K562 (cell line): ENCODE measurements around the gene AGMO. TPM values are rescaled to one million over a fixed set of nuclear protein-coding genes. Genes with fewer than 3 reads are reported as not detected.

ENCODE experiments used
- ATAC-seq: fragments of 200-7000 bp; cut with Tn5 transposase; 3 replicates; pipeline ENCODE4 v1.9.1; 2020; ENCODE audit warnings: moderate library complexity
- BruUV-seq: library from RNA; stranded (reverse); fragments of 400-500 nt; replicated peaks from 2 replicates; lab custom pipeline; 2021; lab: Mats Ljungman, UMichigan
- CTCF ChIA-PET: fragments of 300-600 bp; formaldehyde crosslinking; extraction: SDS; loops from one replicate; lab custom pipeline; 2021; ENCODE audit warnings: low intra/inter-chr PET ratio; lab: Yijun Ruan, JAX
- POLR2A ChIA-PET: fragments of 300-600, 350-650 bp; sonication (Branson Sonifier 250); formaldehyde crosslinking; extraction: SDS; loops from one replicate; lab custom pipeline; 2021; ENCODE audit warnings: antibody characterized with exemption, inconsistent platforms; lab: Yijun Ruan, JAX
- DNase-seq, 4 experiments: peaks; one replicate each; pipeline versions ENCODE4 v3.0.0 to v3.0.0-alpha.2; 2011 to 2018; ENCODE audit warnings: low spot score in 3 of 4, mixed read lengths in 3 of 4; ENCODE audit errors: extremely low read depth in 1 of 4
- FAIRE-seq: peaks from 2 replicates; lab custom pipeline; 2011; peaks lifted over from hg19 to GRCh38; lab: Jason Lieb, UNC
- H2AFZ ChIP-seq: 2 replicates; pipeline ENCODE4 v1.6.0; 2011; ENCODE audit warnings: low read depth, low read length, control low read depth, inconsistent platforms
- H3K27ac ChIP-seq: fragments of 200-600 bp; 3 replicates; pipeline ENCODE4 v1.8.0; 2011; ENCODE audit warnings: low read depth, mild to moderate bottlenecking, control low read depth, inconsistent platforms, low read length, moderate library complexity, mixed read lengths; ENCODE audit errors: extremely low read depth
- H3K27me3 ChIP-seq, 2 experiments: fragments of 300-600 bp in 1 of 2; 2 replicates in 1 of 2; 3 replicates in 1 of 2; pipeline versions ENCODE4 v1.6.0 to v1.8.0; 2011; ENCODE audit warnings: inconsistent platforms in 2 of 2, low read length in 2 of 2, mild to moderate bottlenecking in 1 of 2, mixed read lengths in 1 of 2, moderate library complexity in 1 of 2; ENCODE audit not compliant: control insufficient read depth in 2 of 2, insufficient read depth in 2 of 2
- H3K36me3 ChIP-seq: fragments of 300-600 bp; 3 replicates; pipeline ENCODE4 v1.8.0; 2011; ENCODE audit warnings: mild to moderate bottlenecking, low read length, inconsistent platforms; ENCODE audit not compliant: control insufficient read depth, insufficient read depth
- H3K4me1 ChIP-seq, 2 experiments: fragments of 200-600 bp in 1 of 2; replicated peaks in 1 of 2; 2 replicates in 1 of 2; 3 replicates in 1 of 2; pipeline versions ENCODE4 v1.5.1 to v1.8.0; 2011; ENCODE audit warnings: inconsistent platforms in 2 of 2, low read length in 2 of 2, mild to moderate bottlenecking in 1 of 2, mixed read lengths in 1 of 2, moderate library complexity in 1 of 2; ENCODE audit not compliant: control insufficient read depth in 2 of 2, insufficient read depth in 2 of 2
- H3K4me2 ChIP-seq: 2 replicates; pipeline ENCODE4 v1.6.1; 2011; ENCODE audit warnings: low read length, control low read depth, inconsistent platforms, mixed read lengths; ENCODE audit not compliant: insufficient read depth
- H3K4me3 ChIP-seq: fragments of 200-600 bp; sonication (generic), shearing (Covaris generic); 2 replicates; pipeline ENCODE4 v1.5.1; 2016; ENCODE audit warnings: control low read depth, inconsistent platforms
- H3K79me2 ChIP-seq: fragments of 200-600 bp; 3 replicates; pipeline ENCODE4 v1.8.0; 2011; ENCODE audit warnings: low read length, inconsistent platforms; ENCODE audit not compliant: control insufficient read depth, insufficient read depth
- H3K9ac ChIP-seq, 2 experiments: 2 replicates each; pipeline versions ENCODE4 v1.6.0 to v1.6.1; 2011; ENCODE audit warnings: low read depth in 2 of 2, low read length in 2 of 2, control low read depth in 1 of 2, inconsistent platforms in 1 of 2, mild to moderate bottlenecking in 1 of 2, mixed read lengths in 1 of 2; ENCODE audit not compliant: insufficient read depth in 1 of 2
- H3K9me1 ChIP-seq: one replicate; pipeline ENCODE4 v1.6.0; 2011; ENCODE audit warnings: inconsistent platforms, mild to moderate bottlenecking, low read length, moderate library complexity; ENCODE audit not compliant: control insufficient read depth, insufficient read depth
- H3K9me3 ChIP-seq: replicated peaks from 2 replicates; pipeline ENCODE4 v1.5.1; 2011; ENCODE audit warnings: low read depth, low read length, inconsistent platforms; ENCODE audit not compliant: control insufficient read depth, insufficient read depth
- H4K20me1 ChIP-seq: replicated peaks from 2 replicates; pipeline ENCODE4 v1.6.1; 2011; ENCODE audit warnings: low read length, inconsistent platforms, mixed read lengths; ENCODE audit not compliant: control insufficient read depth, insufficient read depth
- FOXJ2 ChIP-seq: fragments of 200-800 bp; sonication (Bioruptor generic); IDR thresholded peaks from 2 replicates; pipeline ENCODE4 v1.6.1; 2016; ENCODE audit warnings: missing genetic modification characterization, missing compliant biosample characterization
- HDAC6 ChIP-seq: IDR thresholded peaks from 2 replicates; pipeline ENCODE4 v1.6.1; 2012; ENCODE audit warnings: low read depth, mild to moderate bottlenecking, control low read depth, inconsistent platforms, low read length, moderate library complexity
- NCOR1 ChIP-seq: fragments of 450-650 bp; IDR thresholded peaks from 2 replicates; pipeline ENCODE4 v1.6.1; 2016; ENCODE audit warnings: mild to moderate bottlenecking, moderate library complexity
- PHB2 ChIP-seq: fragments of 450-650 bp; IDR thresholded peaks from 2 replicates; pipeline ENCODE4 v1.6.1; 2017; ENCODE audit warnings: low read depth
- RB1 ChIP-seq: fragments of 450-650 bp; IDR thresholded peaks from 2 replicates; pipeline ENCODE4 v1.6.1; 2017; ENCODE audit warnings: low read depth, mild to moderate bottlenecking
- SLC30A9 ChIP-seq: fragments of 250-450 bp; sonication (Bioruptor Pico); IDR thresholded peaks from 2 replicates; pipeline ENCODE4 v1.8.0; 2022; ENCODE audit warnings: mild to moderate bottlenecking, moderate library complexity
- YBX1 ChIP-seq: fragments of 450-650 bp; IDR thresholded peaks from 2 replicates; pipeline ENCODE4 v1.7.1; 2016; ENCODE audit warnings: mild to moderate bottlenecking
- ZNF324 ChIP-seq: fragments of 250-450 bp; sonication (Bioruptor Pico); IDR thresholded peaks from 2 replicates; pipeline ENCODE4 v1.4.0; 2020; ENCODE audit warnings: mild to moderate bottlenecking
- ZNF785 ChIP-seq: fragments of 250-450 bp; sonication (Bioruptor Pico); IDR thresholded peaks from 2 replicates; pipeline ENCODE4 v1.4.0; 2020; ENCODE audit warnings: mild to moderate bottlenecking
- WGBS: fragments of 100-300 bp; shearing (Covaris generic); methylation state at CpG from one replicate; pipeline ENCODE4 v1.1.6; 2016; ENCODE audit warnings: low coverage, mixed read lengths; ENCODE audit not compliant: insufficient coverage; ENCODE audit errors: missing lambda C conversion rate; 5-methylcytosine and 5-hydroxymethylcytosine counted together
- in situ Hi-C: fragments of 300-500 bp; cut with MboI; formaldehyde crosslinking; loops from 4 replicates; pipeline ENCODE4 v1.15.0; 2018; ENCODE audit warnings: inconsistent platforms, mixed read lengths
- intact Hi-C: fragments of 100-400 bp; cut with micrococcal nuclease; formaldehyde crosslinking; loops from 2 replicates; pipeline ENCODE4 v1.14.2; 2022
- polyA plus RNA-seq, 8 experiments: library from polyadenylated mRNA; depleted of rRNA in 4 of 8; stranded (reverse) in 5 of 8; unstranded in 3 of 8; fragments of >200 nt; fragmentation: Nextera tagmentation in 2 of 8; fragmentation: Illumina TruSeq in 1 of 8; extraction: Ambion mirVana in 2 of 8; extraction: Trizol in 1 of 8; gene quantifications; 2 replicates each; pipeline versions ENCODE4 v1.2.1 to v1.2.3, GENCODE V29; 2011 to 2014; ENCODE audit warnings: inconsistent platforms in 1 of 8, missing spikeins in 1 of 8
- total RNA-seq, 7 experiments: library from RNA; depleted of rRNA in 6 of 7; stranded (reverse); fragments of >200 nt in 6 of 7; fragmentation: Illumina TruSeq in 2 of 7; extraction: Trizol in 2 of 7; gene quantifications; 2 replicates each; pipeline versions ENCODE4 v1.2.1 to v1.2.3, GENCODE V29; 2011 to 2021; ENCODE audit warnings: low replicate concordance in 1 of 7
- TF ChIP-seq, protein P1 (sequence below): sonication (generic); formaldehyde crosslinking; IDR thresholded peaks from 2 replicates; pipeline ENCODE4 v1.8.0; 2022; ENCODE audit warnings: mild to moderate bottlenecking, missing genetic modification reagents
- TF ChIP-seq, protein P2 (sequence below): IDR thresholded peaks from 2 replicates; pipeline ENCODE4 v1.6.1; 2011; ENCODE audit warnings: borderline replicate concordance, low read depth, mild to moderate bottlenecking, moderate library complexity, low read length; ENCODE audit not compliant: insufficient read depth, poor library complexity, severe bottlenecking
- TF ChIP-seq, protein P3 (sequence below): sonication (generic); formaldehyde crosslinking; IDR thresholded peaks from 2 replicates; pipeline ENCODE4 v1.8.1; 2023; ENCODE audit warnings: missing genetic modification reagents, mild to moderate bottlenecking, borderline replicate concordance

AGMO gene
- total and polyA plus RNA-seq, 9 of the 15 experiments (the other 6 are each of a cell fraction or from before 2014, with no cell fraction given) = 0.30 to 1.4 (median 0.69) TPM; not detected in 1

DNA sequence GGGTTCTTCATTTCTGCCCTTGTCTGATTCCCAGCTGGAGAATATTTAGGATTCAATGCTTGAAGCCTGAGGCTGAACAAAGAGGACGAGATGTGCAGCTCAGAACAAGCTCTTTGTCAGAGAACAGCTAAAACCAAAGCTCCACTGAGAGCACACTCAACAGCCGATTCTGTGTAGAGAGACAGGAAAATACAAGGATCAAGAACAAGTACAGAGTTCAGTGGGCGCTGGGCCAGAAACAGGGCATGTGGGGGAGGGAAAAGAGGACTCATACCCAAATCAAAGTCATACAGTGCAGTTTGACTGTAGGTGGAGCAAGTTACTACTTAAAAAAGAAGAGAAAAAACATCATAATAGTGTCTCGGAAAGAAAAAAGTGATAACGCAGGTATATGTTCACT is at the start of gene AGMO (continued):
- TF ChIP-seq HDAC6 = no peak

DNA sequence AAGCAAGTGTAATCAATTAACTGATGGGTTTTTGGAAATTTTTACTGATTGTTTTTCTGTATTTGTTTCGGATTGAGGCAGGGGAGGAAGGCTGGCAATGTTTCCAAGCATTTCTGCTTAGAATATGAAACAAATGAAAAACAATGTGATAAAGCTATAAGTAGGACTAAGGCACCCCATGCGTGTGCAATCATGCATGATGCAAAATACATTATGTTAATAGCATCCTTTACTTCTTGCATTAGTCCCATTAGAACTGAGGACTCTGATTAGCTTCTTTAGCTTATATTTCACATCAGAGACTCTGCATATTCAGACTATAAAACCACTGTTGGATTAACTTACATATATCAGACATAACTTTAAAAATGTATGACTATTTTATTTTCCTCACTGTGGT is 48.7 kb upstream of the AGMO start:
- H3K9me1 ChIP-seq = no peaks in the 10 kb centered on the region
- H3K79me2 ChIP-seq = no peaks in the 10 kb centered on the region
- 3% methylated on average over 2 of the region's 2 CpGs for WGBS
- H2AFZ ChIP-seq = no peak overlapping the region
- BruUV-seq = no TSS peak
- FAIRE-seq (no peak), DNase-seq (no peak), ATAC-seq (no peak)
- H3K27me3 ChIP-seq = no peaks in the 10 kb centered on the region
- intact Hi-C loops (no loop called here), in situ Hi-C loops (no loop called here)
- H3K27ac ChIP-seq = no peak overlapping the region
- no peaks in the 10 kb centered on the region; the same call in 1 of the 2 replicates for H3K9me3 ChIP-seq
- no peak overlapping the region for H3K9ac ChIP-seq
- H3K4me3 ChIP-seq = no peak overlapping the region
- H3K4me2 ChIP-seq = no peak overlapping the region
- ChIA-PET POLR2A (no interaction called here), CTCF (no interaction called here)
- no peaks in the 10 kb centered on the region for H3K4me1 ChIP-seq
- H4K20me1 ChIP-seq = no peaks in the 10 kb centered on the region
- H3K36me3 ChIP-seq = no peaks in the 10 kb centered on the region
- TF ChIP-seq FOXJ2 (tag) = no peak
- TF ChIP-seq, protein P1, sequence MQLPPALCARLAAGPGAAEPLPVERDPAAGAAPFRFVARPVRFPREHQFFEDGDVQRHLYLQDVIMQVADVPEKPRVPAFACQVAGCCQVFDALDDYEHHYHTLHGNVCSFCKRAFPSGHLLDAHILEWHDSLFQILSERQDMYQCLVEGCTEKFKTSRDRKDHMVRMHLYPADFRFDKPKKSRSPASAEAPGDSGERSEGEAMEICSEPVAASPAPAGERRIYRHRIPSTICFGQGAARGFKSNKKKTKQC (CRISPR knock-in tag) = no peak
- TF ChIP-seq RB1 = no peak
- TF ChIP-seq SLC30A9 (CRISPR knock-in tag) = no peak
- TF ChIP-seq, protein P2, sequence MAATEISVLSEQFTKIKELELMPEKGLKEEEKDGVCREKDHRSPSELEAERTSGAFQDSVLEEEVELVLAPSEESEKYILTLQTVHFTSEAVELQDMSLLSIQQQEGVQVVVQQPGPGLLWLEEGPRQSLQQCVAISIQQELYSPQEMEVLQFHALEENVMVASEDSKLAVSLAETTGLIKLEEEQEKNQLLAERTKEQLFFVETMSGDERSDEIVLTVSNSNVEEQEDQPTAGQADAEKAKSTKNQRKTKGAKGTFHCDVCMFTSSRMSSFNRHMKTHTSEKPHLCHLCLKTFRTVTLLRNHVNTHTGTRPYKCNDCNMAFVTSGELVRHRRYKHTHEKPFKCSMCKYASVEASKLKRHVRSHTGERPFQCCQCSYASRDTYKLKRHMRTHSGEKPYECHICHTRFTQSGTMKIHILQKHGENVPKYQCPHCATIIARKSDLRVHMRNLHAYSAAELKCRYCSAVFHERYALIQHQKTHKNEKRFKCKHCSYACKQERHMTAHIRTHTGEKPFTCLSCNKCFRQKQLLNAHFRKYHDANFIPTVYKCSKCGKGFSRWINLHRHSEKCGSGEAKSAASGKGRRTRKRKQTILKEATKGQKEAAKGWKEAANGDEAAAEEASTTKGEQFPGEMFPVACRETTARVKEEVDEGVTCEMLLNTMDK = no peak
- TF ChIP-seq, protein P3, sequence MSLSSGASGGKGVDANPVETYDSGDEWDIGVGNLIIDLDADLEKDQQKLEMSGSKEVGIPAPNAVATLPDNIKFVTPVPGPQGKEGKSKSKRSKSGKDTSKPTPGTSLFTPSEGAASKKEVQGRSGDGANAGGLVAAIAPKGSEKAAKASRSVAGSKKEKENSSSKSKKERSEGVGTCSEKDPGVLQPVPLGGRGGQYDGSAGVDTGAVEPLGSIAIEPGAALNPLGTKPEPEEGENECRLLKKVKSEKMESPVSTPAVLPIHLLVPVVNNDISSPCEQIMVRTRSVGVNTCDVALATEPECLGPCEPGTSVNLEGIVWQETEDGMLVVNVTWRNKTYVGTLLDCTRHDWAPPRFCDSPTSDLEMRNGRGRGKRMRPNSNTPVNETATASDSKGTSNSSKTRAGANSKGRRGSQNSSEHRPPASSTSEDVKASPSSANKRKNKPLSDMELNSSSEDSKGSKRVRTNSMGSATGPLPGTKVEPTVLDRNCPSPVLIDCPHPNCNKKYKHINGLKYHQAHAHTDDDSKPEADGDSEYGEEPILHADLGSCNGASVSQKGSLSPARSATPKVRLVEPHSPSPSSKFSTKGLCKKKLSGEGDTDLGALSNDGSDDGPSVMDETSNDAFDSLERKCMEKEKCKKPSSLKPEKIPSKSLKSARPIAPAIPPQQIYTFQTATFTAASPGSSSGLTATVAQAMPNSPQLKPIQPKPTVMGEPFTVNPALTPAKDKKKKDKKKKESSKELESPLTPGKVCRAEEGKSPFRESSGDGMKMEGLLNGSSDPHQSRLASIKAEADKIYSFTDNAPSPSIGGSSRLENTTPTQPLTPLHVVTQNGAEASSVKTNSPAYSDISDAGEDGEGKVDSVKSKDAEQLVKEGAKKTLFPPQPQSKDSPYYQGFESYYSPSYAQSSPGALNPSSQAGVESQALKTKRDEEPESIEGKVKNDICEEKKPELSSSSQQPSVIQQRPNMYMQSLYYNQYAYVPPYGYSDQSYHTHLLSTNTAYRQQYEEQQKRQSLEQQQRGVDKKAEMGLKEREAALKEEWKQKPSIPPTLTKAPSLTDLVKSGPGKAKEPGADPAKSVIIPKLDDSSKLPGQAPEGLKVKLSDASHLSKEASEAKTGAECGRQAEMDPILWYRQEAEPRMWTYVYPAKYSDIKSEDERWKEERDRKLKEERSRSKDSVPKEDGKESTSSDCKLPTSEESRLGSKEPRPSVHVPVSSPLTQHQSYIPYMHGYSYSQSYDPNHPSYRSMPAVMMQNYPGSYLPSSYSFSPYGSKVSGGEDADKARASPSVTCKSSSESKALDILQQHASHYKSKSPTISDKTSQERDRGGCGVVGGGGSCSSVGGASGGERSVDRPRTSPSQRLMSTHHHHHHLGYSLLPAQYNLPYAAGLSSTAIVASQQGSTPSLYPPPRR (CRISPR knock-in tag) = no peak
- no peak for TF ChIP-seq PHB2
- TF ChIP-seq NCOR1 = no peak
- TF ChIP-seq ZNF324 (CRISPR knock-in tag) = no peak
- TF ChIP-seq ZNF785 (CRISPR knock-in tag) = no peak
- no peak for TF ChIP-seq YBX1
